ENCODE data around the gene AGO3.

Gene AGO3

GRCh38 chr1:36086529-36087232 is 155.8 kb downstream of the AGO3 start:
- no peak overlapping the region for H3K27ac ChIP-seq
- no peak overlapping the region for H2AFZ ChIP-seq
- no peak overlapping the region for H3K4me3 ChIP-seq (ENCODE audit: low read depth, low read length)
- no peak overlapping the region for H3K4me2 ChIP-seq (ENCODE audit: low read length)
- TF ChIP-seq, protein P1, sequence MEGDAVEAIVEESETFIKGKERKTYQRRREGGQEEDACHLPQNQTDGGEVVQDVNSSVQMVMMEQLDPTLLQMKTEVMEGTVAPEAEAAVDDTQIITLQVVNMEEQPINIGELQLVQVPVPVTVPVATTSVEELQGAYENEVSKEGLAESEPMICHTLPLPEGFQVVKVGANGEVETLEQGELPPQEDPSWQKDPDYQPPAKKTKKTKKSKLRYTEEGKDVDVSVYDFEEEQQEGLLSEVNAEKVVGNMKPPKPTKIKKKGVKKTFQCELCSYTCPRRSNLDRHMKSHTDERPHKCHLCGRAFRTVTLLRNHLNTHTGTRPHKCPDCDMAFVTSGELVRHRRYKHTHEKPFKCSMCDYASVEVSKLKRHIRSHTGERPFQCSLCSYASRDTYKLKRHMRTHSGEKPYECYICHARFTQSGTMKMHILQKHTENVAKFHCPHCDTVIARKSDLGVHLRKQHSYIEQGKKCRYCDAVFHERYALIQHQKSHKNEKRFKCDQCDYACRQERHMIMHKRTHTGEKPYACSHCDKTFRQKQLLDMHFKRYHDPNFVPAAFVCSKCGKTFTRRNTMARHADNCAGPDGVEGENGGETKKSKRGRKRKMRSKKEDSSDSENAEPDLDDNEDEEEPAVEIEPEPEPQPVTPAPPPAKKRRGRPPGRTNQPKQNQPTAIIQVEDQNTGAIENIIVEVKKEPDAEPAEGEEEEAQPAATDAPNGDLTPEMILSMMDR (IDR thresholded peaks at IDR 0.05), result no peak
- H3K9ac ChIP-seq, result no peak overlapping the region
- no peaks in the 10 kb centered on the region for H3K36me3 ChIP-seq (ENCODE audit: control insufficient read depth, insufficient read depth, low read length)
- no peaks in the 10 kb centered on the region for H3K27me3 ChIP-seq (ENCODE audit: control insufficient read depth, insufficient read depth, low read length)
- no peaks in the 10 kb centered on the region for H3K9me3 ChIP-seq (ENCODE audit: control insufficient read depth, low read length)
- H3K4me1 ChIP-seq, result no peaks in the 10 kb centered on the region
- no peaks in the 10 kb centered on the region for H3K79me2 ChIP-seq

DNA sequence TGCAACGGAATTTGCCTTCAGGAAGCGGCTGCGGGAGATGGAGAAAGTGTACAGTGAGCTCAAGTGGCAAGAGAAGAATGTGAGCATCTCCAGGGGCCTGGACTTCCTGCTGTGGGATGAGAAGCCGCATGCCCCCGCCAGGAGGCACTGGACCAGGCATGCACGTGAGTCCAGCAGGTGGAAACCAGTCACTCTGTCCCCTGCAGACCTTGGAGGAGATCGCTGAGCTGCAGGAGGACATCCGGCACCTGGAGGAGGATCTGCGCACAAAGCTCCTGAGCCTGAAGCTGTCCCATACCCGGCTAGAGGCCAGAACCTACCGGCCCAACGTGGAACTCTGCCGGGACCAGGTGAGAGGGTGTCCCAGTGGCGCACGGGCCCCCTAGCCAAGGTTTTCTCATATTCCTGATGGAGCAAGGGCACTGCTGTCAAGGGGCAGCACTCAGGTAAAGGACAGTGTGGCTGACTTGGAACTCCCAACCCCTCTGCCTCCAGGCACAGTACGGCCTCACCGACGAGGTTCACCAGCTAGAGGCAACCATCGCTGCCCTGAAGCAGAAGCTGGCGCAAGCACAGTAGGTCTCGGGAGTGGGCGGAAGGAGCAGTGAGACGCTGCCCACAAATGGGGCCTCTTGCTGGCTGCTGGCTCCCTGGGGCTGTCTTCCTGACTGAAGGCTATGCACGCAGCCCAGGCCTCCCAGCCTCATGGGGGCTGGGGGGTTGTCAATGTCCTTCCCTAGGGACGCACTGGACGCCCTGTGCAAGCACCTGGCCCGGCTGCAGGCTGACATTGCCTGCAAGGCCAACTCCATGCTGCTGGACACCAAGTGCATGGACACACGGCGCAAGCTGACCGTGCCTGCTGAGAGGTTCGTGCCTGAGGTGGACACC is 156.6 kb downstream of the AGO3 start:
- Histone ChIP-seq H3K36me3 (ENCODE audit: control insufficient read depth, insufficient read depth, low read length) (no peaks in the 10 kb centered on the region), H3K9me3 (ENCODE audit: control insufficient read depth, low read length) (no peaks in the 10 kb centered on the region), H3K27ac (no peak overlapping the region), H2AFZ (no peak overlapping the region), H3K27me3 (ENCODE audit: control insufficient read depth, insufficient read depth, low read length) (no peaks in the 10 kb centered on the region), H3K4me3 (ENCODE audit: low read depth, low read length) (no peak overlapping the region), H3K4me1 (no peaks in the 10 kb centered on the region), H3K4me2 (ENCODE audit: low read length) (no peak overlapping the region), H3K9ac (no peak overlapping the region), H3K79me2 (no peaks in the 10 kb centered on the region)
- TF ChIP-seq, protein P1 (IDR thresholded peaks at IDR 0.05), result no peak

DNA sequence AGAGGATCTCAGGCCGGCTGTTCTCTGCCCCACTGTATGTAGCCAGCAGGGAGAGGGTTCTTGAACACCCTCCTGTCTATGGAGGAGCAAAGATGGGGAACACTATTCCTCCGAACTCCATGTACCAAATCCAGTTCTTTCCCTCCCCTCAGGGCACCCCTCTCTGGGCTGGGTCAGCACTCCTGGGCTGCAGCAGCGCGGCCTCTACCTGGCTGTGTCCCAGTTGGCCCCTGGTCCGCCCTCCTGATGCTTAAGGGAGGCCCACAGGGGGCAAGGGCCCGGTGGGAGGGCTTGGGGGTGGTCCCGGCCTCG is 157.3 kb downstream of the AGO3 start:
- TF ChIP-seq, protein P1 (IDR thresholded peaks at IDR 0.05), result no peak
- H3K27ac ChIP-seq, result peak overlapping the region; percentile 46

DNA sequence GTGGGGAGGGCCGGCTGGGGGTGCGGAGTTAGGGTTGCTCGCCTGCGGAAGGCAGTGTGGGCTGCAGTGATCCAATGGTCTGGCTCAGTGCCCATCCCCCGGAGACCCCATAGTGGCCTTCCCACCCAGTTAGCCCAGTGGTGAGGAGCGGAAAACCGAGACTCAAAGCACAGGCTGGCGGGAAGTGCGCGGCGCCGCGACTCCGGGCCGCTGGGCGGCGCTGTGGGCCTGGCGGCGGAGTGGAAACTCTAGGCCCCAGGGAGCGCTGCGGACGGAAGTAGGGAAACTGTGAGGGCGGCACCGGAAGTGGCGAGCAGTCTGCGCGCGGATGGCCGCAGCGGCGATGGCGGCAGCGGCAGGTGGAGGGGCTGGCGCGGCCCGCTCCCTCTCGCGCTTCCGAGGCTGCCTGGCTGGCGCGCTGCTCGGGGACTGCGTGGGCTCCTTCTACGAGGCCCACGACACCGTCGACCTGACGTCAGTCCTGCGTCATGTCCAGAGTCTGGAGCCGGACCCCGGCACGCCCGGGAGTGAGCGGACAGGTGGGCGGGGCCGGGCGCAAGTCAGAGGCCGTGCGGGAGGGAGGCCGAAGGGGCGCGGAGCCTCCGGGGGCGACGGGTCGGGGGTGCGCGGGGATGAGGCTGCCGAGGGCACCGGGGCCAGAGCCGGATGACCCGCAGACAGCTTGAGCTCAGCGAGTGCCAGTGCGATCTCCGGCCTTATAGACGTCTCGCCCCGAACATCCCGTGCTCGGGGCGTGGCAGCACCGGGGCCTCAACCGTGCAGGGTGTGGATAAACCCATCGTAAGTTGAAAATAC is 157.9 kb downstream of the AGO3 start, which contains the start of gene ADPRS:
Gene ADPRS (plus strand): TSS at position 316 of the 816 bp plus-strand sequence. CDS start 13 bp downstream, at position 329.
- TF ChIP-seq, protein P1 (IDR thresholded peaks at IDR 0.05), result peak; percentile 92
- peak within 1 kb of the TSS; percentile 25 for H3K9ac ChIP-seq
- H3K36me3 ChIP-seq (ENCODE audit: control insufficient read depth, insufficient read depth, low read length), result no peaks in the 10 kb centered on the region
- H3K4me2 ChIP-seq (ENCODE audit: low read length), result peak within 1 kb of the TSS; percentile 86
- no peaks in the 10 kb centered on the region for H3K27me3 ChIP-seq (ENCODE audit: control insufficient read depth, insufficient read depth, low read length)
- no peaks in the 10 kb centered on the region for H3K79me2 ChIP-seq
- H3K9me3 ChIP-seq (ENCODE audit: control insufficient read depth, low read length), result no peaks in the 10 kb centered on the region
- peak within 1 kb of the TSS; percentile 46 for H3K27ac ChIP-seq
- no peaks in the 10 kb centered on the region for H3K4me1 ChIP-seq
- peak within 1 kb of the TSS; percentile 85 for H3K4me3 ChIP-seq (ENCODE audit: low read depth, low read length)
- H2AFZ ChIP-seq, result peak within 1 kb of the TSS; percentile 92

More for the DNA sequence above, 157.3 kb downstream of the AGO3 start:
- Histone ChIP-seq H3K9ac (no peak overlapping the region), H3K9me3 (ENCODE audit: control insufficient read depth, low read length) (no peaks in the 10 kb centered on the region), H3K4me2 (ENCODE audit: low read length) (peak overlapping the region; percentile 86), H3K36me3 (ENCODE audit: control insufficient read depth, insufficient read depth, low read length) (no peaks in the 10 kb centered on the region), H3K4me1 (no peaks in the 10 kb centered on the region), H2AFZ (peak overlapping the region; percentile 92), H3K27me3 (ENCODE audit: control insufficient read depth, insufficient read depth, low read length) (no peaks in the 10 kb centered on the region), H3K4me3 (ENCODE audit: low read depth, low read length) (peak overlapping the region; percentile 85), H3K79me2 (no peaks in the 10 kb centered on the region)

Data from parathyroid adenoma (tissue), 2 donors.